H1 (cell line): ENCODE measurements around the gene SCARB1. TPM values are rescaled to one million over a fixed set of nuclear protein-coding genes. Genes with fewer than 3 reads are reported as not detected.
A peak's percentile ranks its signal among the peaks of the same experiment; 100 is the strongest.

Experiments used
- BACH1 ChIP-seq: IDR thresholded peaks from 2 replicates; pipeline ENCODE4 v1.6.1; 2012; ENCODE audit warnings: low read length, improper control_type of control experiment
- GABPA ChIP-seq: IDR thresholded peaks from 2 replicates; pipeline ENCODE4 v1.6.1; 2011; ENCODE audit warnings: mild to moderate bottlenecking, low read length, moderate library complexity, borderline replicate concordance; ENCODE audit not compliant: insufficient read depth
- RAD21 ChIP-seq, 2 experiments: IDR thresholded peaks in 1 of 2; conservative IDR thresholded peaks in 1 of 2; 2 replicates each; pipeline ENCODE4 v1.6.1; 2011; ENCODE audit warnings: low read depth in 2 of 2, low read length in 2 of 2, improper control_type of control experiment in 1 of 2, inconsistent platforms in 1 of 2, mild to moderate bottlenecking in 1 of 2, moderate library complexity in 1 of 2
- SIX5 ChIP-seq: IDR thresholded peaks from 2 replicates; pipeline ENCODE4 v1.6.1; 2011; ENCODE audit warnings: mild to moderate bottlenecking, low read depth, low read length
- polyA plus RNA-seq, 7 experiments: library from polyadenylated mRNA; depleted of rRNA in 3 of 7; stranded (reverse) in 5 of 7; unstranded in 2 of 7; fragments of >200 nt in 5 of 7; fragments of 200-250 nt in 2 of 7; gene quantifications; 1 replicate in 5 of 7; 2 replicates in 1 of 7; 4 replicates in 1 of 7; pipeline versions ENCODE4 v1.2.1 to v1.2.3, GENCODE V29; 2011 to 2013; ENCODE audit warnings: missing spikeins in 2 of 7, mixed read lengths in 2 of 7
- total RNA-seq: library from RNA; stranded (reverse); fragmentation: NEBNext Ultra II Directional; extraction: Animal tissue kit (Norgen Biotek cat#: 25700); gene quantifications from 2 replicates; pipeline ENCODE4 v1.2.1, GENCODE V29; 2021
- TF ChIP-seq, protein P1 (sequence below): IDR thresholded peaks from 2 replicates; pipeline ENCODE4 v1.6.1; 2012; ENCODE audit warnings: low read length, inconsistent platforms

The SCARB1 gene
- total and polyA plus RNA-seq, 2 of the 8 experiments (the other 6 are each of a cell fraction or from before 2014, with no cell fraction given) = 45.3 to 57.1 TPM

GRCh38 chr12:124898200-124898922 is 34.7 kb upstream of the SCARB1 start (continued):
- TF ChIP-seq, protein P1, sequence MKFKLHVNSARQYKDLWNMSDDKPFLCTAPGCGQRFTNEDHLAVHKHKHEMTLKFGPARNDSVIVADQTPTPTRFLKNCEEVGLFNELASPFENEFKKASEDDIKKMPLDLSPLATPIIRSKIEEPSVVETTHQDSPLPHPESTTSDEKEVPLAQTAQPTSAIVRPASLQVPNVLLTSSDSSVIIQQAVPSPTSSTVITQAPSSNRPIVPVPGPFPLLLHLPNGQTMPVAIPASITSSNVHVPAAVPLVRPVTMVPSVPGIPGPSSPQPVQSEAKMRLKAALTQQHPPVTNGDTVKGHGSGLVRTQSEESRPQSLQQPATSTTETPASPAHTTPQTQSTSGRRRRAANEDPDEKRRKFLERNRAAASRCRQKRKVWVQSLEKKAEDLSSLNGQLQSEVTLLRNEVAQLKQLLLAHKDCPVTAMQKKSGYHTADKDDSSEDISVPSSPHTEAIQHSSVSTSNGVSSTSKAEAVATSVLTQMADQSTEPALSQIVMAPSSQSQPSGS = no peak
- TF ChIP-seq RAD21 (IDR thresholded peaks at IDR 0.05 in 1 of 2, conservative IDR thresholded peaks at IDR 0.05 in 1 of 2; ENCODE audit: low read depth in 2 of 2, low read length in 2 of 2) = peak; percentile 81 to 84
- TF ChIP-seq GABPA = peak; percentile 42; the same call in 1 of the 2 replicates
- TF ChIP-seq SIX5 = no peak
- peak; percentile 72 for TF ChIP-seq BACH1
